ENCODE measurements around the gene FOXO1. TPM values are rescaled to one million over a fixed set of nuclear protein-coding genes. Genes with fewer than 3 reads are reported as not detected.

FOXO1 gene
- total and polyA plus RNA-seq, 2 of the 13 experiments (the other 11 are each of a cell fraction or from before 2014, with no cell fraction given), result 8.1 to 13.1 TPM

- TF ChIP-seq NCOA2 (CRISPR knock-in tag; IDR thresholded peaks at IDR 0.05), result peak; percentile 91
- TF ChIP-seq TRAFD1 (CRISPR knock-in tag; IDR thresholded peaks at IDR 0.05; ENCODE audit: borderline replicate concordance), result no peak
- TF ChIP-seq E2F1 (CRISPR knock-in tag; IDR thresholded peaks at IDR 0.05), result no peak
- no peak for TF ChIP-seq HINFP (CRISPR knock-in tag; IDR thresholded peaks at IDR 0.05; ENCODE audit: low read depth)
- no peak; the same call in 1 of the 2 replicates for TF ChIP-seq ZNF280D (CRISPR knock-in tag; IDR thresholded peaks at IDR 0.05)
- TF ChIP-seq ZNF513 (CRISPR knock-in tag; conservative IDR thresholded peaks at IDR 0.05), result no peak
- TF ChIP-seq TRIM24 (CRISPR knock-in tag; IDR thresholded peaks at IDR 0.05), result no peak
- no peak for TF ChIP-seq HIVEP1 (CRISPR knock-in tag; IDR thresholded peaks at IDR 0.05)
- no peak for TF ChIP-seq ZNF44 (CRISPR knock-in tag; IDR thresholded peaks at IDR 0.05)
- TF ChIP-seq ZNF543 (CRISPR knock-in tag; IDR thresholded peaks at IDR 0.05), result no peak
- no peak; the same call in 1 of the 2 replicates for TF ChIP-seq ZNF460 (CRISPR knock-in tag; IDR thresholded peaks at IDR 0.05; ENCODE audit: borderline replicate concordance)
- no peak; the same call in 1 of the 2 replicates for TF ChIP-seq FOXA1 (IDR thresholded peaks at IDR 0.05)
- TF ChIP-seq FOXA1 (CRISPR knock-in tag; IDR thresholded peaks at IDR 0.05), result peak; percentile 82
- TF ChIP-seq MYC (CRISPR knock-in tag; IDR thresholded peaks at IDR 0.05; ENCODE audit: borderline replicate concordance), result no peak
- TF ChIP-seq IKZF1 (IDR thresholded peaks at IDR 0.05), result no peak
- no peak for TF ChIP-seq RFX1 (IDR thresholded peaks at IDR 0.05)
- no peak for TF ChIP-seq ZBTB37 (CRISPR knock-in tag; IDR thresholded peaks at IDR 0.05)
- TF ChIP-seq CHD4 (IDR thresholded peaks at IDR 0.05; ENCODE audit: borderline replicate concordance, low read length), result no peak; the same call in 1 of the 2 replicates
- TF ChIP-seq MYNN (CRISPR knock-in tag; IDR thresholded peaks at IDR 0.05; ENCODE audit: low read depth), result no peak
- no peak; the same call in 1 of the 2 replicates for TF ChIP-seq TOE1 (CRISPR knock-in tag; IDR thresholded peaks at IDR 0.05)
These were observed 126.0 kb downstream of the FOXO1 start (continued) for GRCh38 chr13:40540328-40541044.
